HepG2 (cell line): Measurements from ENCODE around the gene RINL. TPM values are rescaled to one million over a fixed set of nuclear protein-coding genes. Genes with fewer than 3 reads are reported as not detected.

Source experiments
- ATAC-seq: fragments of 200-7000 bp; cut with Tn5 transposase; 3 replicates; pipeline ENCODE4 v1.9.1; 2020; ENCODE audit warnings: mild to moderate bottlenecking, moderate library complexity
- BruUV-seq: library from RNA; stranded (reverse); fragments of 400-500 nt; replicated peaks from 2 replicates; lab custom pipeline; 2021; lab: Mats Ljungman, UMichigan
- CTCF ChIA-PET: fragments of 300-600 bp; formaldehyde crosslinking; extraction: SDS; loops from one replicate; lab custom pipeline; 2021; ENCODE audit warnings: low total read pairs, inconsistent platforms, low intra/inter-chr PET ratio; lab: Yijun Ruan, JAX
- POLR2A ChIA-PET: fragments of 350-600 bp; sonication (Branson Sonifier 250); formaldehyde crosslinking; loops from one replicate; lab custom pipeline; 2020; ENCODE audit warnings: antibody characterized with exemption, inconsistent platforms; lab: Yijun Ruan, JAX
- DNase-seq: peaks from one replicate; pipeline ENCODE4 v3.0.0-alpha.2; 2015; ENCODE audit warnings: low spot score
- FAIRE-seq: peaks from 3 replicates; lab custom pipeline; 2011; peaks lifted over from hg19 to GRCh38; lab: Jason Lieb, UNC
- H2AFZ ChIP-seq: one replicate; pipeline ENCODE4 v1.6.1; 2011; ENCODE audit warnings: low read length, inconsistent platforms
- H3K27ac ChIP-seq: fragments of 300-600 bp; 3 replicates; pipeline ENCODE4 v1.8.0; 2011; ENCODE audit warnings: mixed run types, mild to moderate bottlenecking, mixed read lengths, low read length, inconsistent platforms; ENCODE audit not compliant: insufficient read depth; ENCODE audit errors: extremely low read length
- H3K27me3 ChIP-seq, 2 experiments: fragments of 200-600 bp in 1 of 2; 2 replicates in 1 of 2; 3 replicates in 1 of 2; pipeline versions ENCODE4 v1.6.0 to v1.8.0; 2011; ENCODE audit warnings: low read length in 2 of 2, mild to moderate bottlenecking in 2 of 2, moderate library complexity in 2 of 2, inconsistent platforms in 1 of 2; ENCODE audit not compliant: insufficient read depth in 2 of 2, control insufficient read depth in 1 of 2
- H3K36me3 ChIP-seq, 2 experiments: fragments of 200-600 bp in 1 of 2; replicated peaks in 1 of 2; 2 replicates in 1 of 2; 3 replicates in 1 of 2; pipeline versions ENCODE4 v1.5.1 to v1.8.0; 2011; ENCODE audit warnings: low read length in 2 of 2, inconsistent platforms in 1 of 2; ENCODE audit not compliant: insufficient read depth in 2 of 2, control insufficient read depth in 1 of 2
- H3K4me1 ChIP-seq: 2 replicates; pipeline ENCODE4 v1.5.1; 2012; ENCODE audit warnings: low read length, inconsistent platforms; ENCODE audit not compliant: insufficient read depth
- H3K4me2 ChIP-seq: 2 replicates; pipeline ENCODE4 v1.6.0; 2011; ENCODE audit warnings: low read depth, low read length, inconsistent platforms
- H3K4me3 ChIP-seq, 3 experiments: fragments of 200-600 bp in 1 of 3; sonication (generic), shearing (Covaris generic) in 1 of 3; replicated peaks in 1 of 3; 2 replicates each; pipeline ENCODE4 v1.5.1; 2011 to 2016; ENCODE audit warnings: low read length in 3 of 3, inconsistent platforms in 2 of 3, low read depth in 2 of 3, mild to moderate bottlenecking in 2 of 3, control low read depth in 1 of 3, mixed read lengths in 1 of 3; ENCODE audit not compliant: insufficient read depth in 1 of 3
- H3K79me2 ChIP-seq: one replicate; pipeline ENCODE4 v1.6.1; 2011; ENCODE audit warnings: low read length, inconsistent platforms; ENCODE audit not compliant: insufficient read depth
- H3K9ac ChIP-seq: 2 replicates; pipeline ENCODE4 v1.6.0; 2011; ENCODE audit warnings: mild to moderate bottlenecking, low read depth, low read length, inconsistent platforms; ENCODE audit not compliant: insufficient read depth
- H3K9me3 ChIP-seq: 2 replicates; pipeline ENCODE4 v1.5.1; 2012; ENCODE audit warnings: mild to moderate bottlenecking, low read length
- H4K20me1 ChIP-seq: 2 replicates; pipeline ENCODE4 v1.6.0; 2011; ENCODE audit warnings: inconsistent platforms, mild to moderate bottlenecking, low read length, moderate library complexity; ENCODE audit not compliant: insufficient read depth
- POLR2AphosphoS5 ChIP-seq: IDR thresholded peaks from 2 replicates; pipeline ENCODE4 v1.6.1; 2012; ENCODE audit warnings: low read depth, low read length
- TMF1 ChIP-seq: sonication (generic); formaldehyde crosslinking; IDR thresholded peaks from 2 replicates; pipeline ENCODE4 v1.8.1; 2022; ENCODE audit warnings: low read depth, missing genetic modification reagents
- ZNF33A ChIP-seq: sonication (generic); formaldehyde crosslinking; IDR thresholded peaks from 2 replicates; pipeline ENCODE4 v1.5.1; 2020; ENCODE audit warnings: missing genetic modification reagents, mild to moderate bottlenecking, moderate library complexity, borderline replicate concordance
- ZNF644 ChIP-seq: IDR thresholded peaks from 2 replicates; pipeline ENCODE4 v1.6.1; 2016; ENCODE audit warnings: low read depth
- WGBS: methylation state at CpG from one replicate; pipeline ENCODE4 v1.1.6; 2017; ENCODE audit warnings: low lambda C conversion rate; 5-methylcytosine and 5-hydroxymethylcytosine counted together
- in situ Hi-C: cut with HindIII; loops from 2 replicates; pipeline ENCODE4 v1.10.0; 2017; ENCODE audit warnings: low pct_unique_long_range_greater_than_20kb; ENCODE audit not compliant: extremely low pct_ligation_motif_present
- intact Hi-C: fragments of 100-400 bp; cut with micrococcal nuclease; formaldehyde crosslinking; loops from one replicate; pipeline ENCODE4 v1.10.0; 2022; ENCODE audit not compliant: unreplicated experiment
- polyA plus RNA-seq, 8 experiments: library from polyadenylated mRNA; depleted of rRNA in 3 of 8; stranded (reverse) in 7 of 8; unstranded in 1 of 8; fragments of >200 nt; fragmentation: Illumina TruSeq in 4 of 8; extraction: Trizol in 4 of 8; gene quantifications; 2 replicates each; pipeline versions ENCODE4 v1.2.1 to v1.2.3, GENCODE V29; 2011 to 2016; ENCODE audit warnings: low read depth in 4 of 8, missing spikeins in 1 of 8, mixed read lengths in 1 of 8; ENCODE audit not compliant: insufficient read depth in 1 of 8
- total RNA-seq, 5 experiments: library from RNA; depleted of rRNA; stranded (reverse); fragments of >200 nt; fragmentation: Illumina TruSeq; extraction: Trizol; gene quantifications; 2 replicates each; pipeline ENCODE4 v1.2.3, GENCODE V29; 2016; ENCODE audit warnings: low read depth in 1 of 5
- TF ChIP-seq, protein P1 (sequence below): sonication (generic); formaldehyde crosslinking; IDR thresholded peaks from 2 replicates; pipeline ENCODE4 v1.5.1; 2020; ENCODE audit warnings: mild to moderate bottlenecking, missing genetic modification reagents, moderate library complexity
- TF ChIP-seq, protein P2 (sequence below), 2 experiments: fragments of 450-650 bp in 1 of 2; sonication (generic) in 1 of 2; formaldehyde crosslinking in 1 of 2; IDR thresholded peaks; 2 replicates each; pipeline versions ENCODE4 v1.6.1 to v1.8.0; 2016 to 2022; ENCODE audit warnings: antibody characterized with exemption in 1 of 2, mild to moderate bottlenecking in 1 of 2, missing genetic modification reagents in 1 of 2

Gene RINL
- total and polyA plus RNA-seq, 2 of the 13 experiments (the other 11 are each of a cell fraction or from before 2014, with no cell fraction given): 11.4 to 18.0 TPM

DNA sequence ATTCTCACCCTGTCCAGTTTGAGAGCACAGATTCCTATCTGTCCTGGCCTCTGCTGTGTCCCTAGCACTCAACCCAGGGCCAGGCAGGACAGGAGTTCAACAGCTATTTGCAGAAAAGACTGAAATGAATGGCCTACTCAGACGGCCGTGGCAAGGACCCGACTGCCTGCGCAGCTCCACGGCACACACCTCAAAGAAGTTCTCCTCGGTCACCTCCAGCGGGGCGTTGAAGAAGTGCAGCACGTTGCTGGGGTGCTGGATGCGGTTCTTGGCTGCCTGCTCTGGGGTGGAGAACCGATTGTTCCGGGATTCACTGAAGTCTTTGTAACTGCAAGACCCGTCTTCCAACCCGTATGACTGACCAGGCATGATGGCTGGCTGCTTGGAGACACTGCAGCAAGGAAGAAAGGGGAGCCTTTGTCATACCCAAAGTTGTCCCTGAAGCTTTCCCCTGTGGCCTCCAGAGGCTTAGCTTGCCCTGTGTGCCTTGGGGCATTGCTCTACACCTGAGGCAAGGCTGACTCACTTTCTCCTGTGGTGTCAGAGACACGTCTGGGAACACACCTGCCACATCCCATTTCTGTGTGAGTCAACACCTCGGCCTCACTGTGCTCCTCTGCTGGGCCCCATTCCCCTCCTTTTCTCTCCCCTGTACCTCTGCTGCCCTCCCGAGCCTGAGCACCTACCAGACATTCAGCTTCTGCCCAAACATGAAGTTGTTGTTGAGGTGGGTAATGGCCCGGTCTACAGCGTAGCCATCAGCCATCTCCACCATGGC is 39.7 kb downstream of the RINL start (continued):
- TF ChIP-seq, protein P1, sequence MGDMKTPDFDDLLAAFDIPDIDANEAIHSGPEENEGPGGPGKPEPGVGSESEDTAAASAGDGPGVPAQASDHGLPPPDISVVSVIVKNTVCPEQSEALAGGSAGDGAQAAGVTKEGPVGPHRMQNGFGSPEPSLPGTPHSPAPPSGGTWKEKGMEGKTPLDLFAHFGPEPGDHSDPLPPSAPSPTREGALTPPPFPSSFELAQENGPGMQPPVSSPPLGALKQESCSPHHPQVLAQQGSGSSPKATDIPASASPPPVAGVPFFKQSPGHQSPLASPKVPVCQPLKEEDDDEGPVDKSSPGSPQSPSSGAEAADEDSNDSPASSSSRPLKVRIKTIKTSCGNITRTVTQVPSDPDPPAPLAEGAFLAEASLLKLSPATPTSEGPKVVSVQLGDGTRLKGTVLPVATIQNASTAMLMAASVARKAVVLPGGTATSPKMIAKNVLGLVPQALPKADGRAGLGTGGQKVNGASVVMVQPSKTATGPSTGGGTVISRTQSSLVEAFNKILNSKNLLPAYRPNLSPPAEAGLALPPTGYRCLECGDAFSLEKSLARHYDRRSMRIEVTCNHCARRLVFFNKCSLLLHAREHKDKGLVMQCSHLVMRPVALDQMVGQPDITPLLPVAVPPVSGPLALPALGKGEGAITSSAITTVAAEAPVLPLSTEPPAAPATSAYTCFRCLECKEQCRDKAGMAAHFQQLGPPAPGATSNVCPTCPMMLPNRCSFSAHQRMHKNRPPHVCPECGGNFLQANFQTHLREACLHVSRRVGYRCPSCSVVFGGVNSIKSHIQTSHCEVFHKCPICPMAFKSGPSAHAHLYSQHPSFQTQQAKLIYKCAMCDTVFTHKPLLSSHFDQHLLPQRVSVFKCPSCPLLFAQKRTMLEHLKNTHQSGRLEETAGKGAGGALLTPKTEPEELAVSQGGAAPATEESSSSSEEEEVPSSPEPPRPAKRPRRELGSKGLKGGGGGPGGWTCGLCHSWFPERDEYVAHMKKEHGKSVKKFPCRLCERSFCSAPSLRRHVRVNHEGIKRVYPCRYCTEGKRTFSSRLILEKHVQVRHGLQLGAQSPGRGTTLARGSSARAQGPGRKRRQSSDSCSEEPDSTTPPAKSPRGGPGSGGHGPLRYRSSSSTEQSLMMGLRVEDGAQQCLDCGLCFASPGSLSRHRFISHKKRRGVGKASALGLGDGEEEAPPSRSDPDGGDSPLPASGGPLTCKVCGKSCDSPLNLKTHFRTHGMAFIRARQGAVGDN (CRISPR knock-in tag): peak; percentile 59; the same call in 1 of the 2 replicates
- TF ChIP-seq TMF1 (CRISPR knock-in tag) (no peak), ZNF644 (CRISPR knock-in tag) (no peak), POLR2AphosphoS5 (0 out of 2 replicates have a peak, but pooled peaks have one; percentile 16), ZNF33A (CRISPR knock-in tag) (no peak)
- TF ChIP-seq, all 625 proteins: peak for 14

DNA sequence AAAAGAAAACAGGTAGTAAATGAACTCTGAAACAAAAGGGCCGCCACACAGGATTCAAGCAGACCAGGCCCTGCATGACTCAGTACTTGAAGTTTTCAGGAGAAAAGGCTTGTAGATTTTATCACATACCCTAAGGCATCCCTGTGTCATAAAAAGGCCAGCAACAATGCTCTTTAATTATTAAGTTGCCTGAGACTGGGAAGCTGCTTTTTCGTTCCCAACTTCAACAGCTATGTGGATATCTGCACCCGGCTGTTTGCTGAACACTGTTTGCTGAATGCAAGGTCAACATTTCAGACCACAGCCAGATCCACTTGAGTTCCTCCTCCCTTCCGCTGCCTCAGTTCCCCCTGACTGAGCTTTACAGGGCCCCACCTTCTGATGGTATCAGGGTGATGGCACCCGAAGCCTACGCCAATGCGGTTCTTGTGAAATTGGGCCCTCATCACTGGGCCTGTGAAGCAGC is 40.4 kb downstream of the RINL start:
- peaks cover 7% of the 10 kb centered on the region for H3K79me2 ChIP-seq
- H3K4me2 ChIP-seq: peak overlapping the region; percentile 13
- H3K27me3 ChIP-seq: no peaks in the 10 kb centered on the region
- H3K4me1 ChIP-seq: peaks cover 65% of the 10 kb centered on the region
- H4K20me1 ChIP-seq: peaks cover 18% of the 10 kb centered on the region
- H3K9me3 ChIP-seq: no peaks in the 10 kb centered on the region
- H3K36me3 ChIP-seq: peaks cover 30 to 70% of the 10 kb centered on the region in 2 experiments
- FAIRE-seq: peak; percentile 52
- H2AFZ ChIP-seq: no peak overlapping the region
- ChIA-PET CTCF (no interaction called here), POLR2A (interaction anchor here (0.7 to 4.4 kb wide), 12 partner anchors 9 to 139 kb away, joined by 3 to 42 read pairs (median 6); partner anchors contain the start of genes HNRNPL, MRPS12 and SARS2)
- H3K9ac ChIP-seq: 0 out of 2 replicates have a peak overlapping the region, but pooled peaks have one; percentile 0
- in situ Hi-C loops: no loop called here
- DNase-seq: peak; percentile 65
- no peak overlapping the region for H3K4me3 ChIP-seq
- WGBS: 64% methylated on average over 7 of the region's 7 CpGs
- no TSS peak for BruUV-seq
- peak overlapping the region; percentile 60 for H3K27ac ChIP-seq
- ATAC-seq: peak; percentile 49
- intact Hi-C loops: loop anchor here (10.0 kb wide), 1 partner anchor 183 kb away; no protein-coding TSS in a partner anchor
- TF ChIP-seq, protein P2, sequence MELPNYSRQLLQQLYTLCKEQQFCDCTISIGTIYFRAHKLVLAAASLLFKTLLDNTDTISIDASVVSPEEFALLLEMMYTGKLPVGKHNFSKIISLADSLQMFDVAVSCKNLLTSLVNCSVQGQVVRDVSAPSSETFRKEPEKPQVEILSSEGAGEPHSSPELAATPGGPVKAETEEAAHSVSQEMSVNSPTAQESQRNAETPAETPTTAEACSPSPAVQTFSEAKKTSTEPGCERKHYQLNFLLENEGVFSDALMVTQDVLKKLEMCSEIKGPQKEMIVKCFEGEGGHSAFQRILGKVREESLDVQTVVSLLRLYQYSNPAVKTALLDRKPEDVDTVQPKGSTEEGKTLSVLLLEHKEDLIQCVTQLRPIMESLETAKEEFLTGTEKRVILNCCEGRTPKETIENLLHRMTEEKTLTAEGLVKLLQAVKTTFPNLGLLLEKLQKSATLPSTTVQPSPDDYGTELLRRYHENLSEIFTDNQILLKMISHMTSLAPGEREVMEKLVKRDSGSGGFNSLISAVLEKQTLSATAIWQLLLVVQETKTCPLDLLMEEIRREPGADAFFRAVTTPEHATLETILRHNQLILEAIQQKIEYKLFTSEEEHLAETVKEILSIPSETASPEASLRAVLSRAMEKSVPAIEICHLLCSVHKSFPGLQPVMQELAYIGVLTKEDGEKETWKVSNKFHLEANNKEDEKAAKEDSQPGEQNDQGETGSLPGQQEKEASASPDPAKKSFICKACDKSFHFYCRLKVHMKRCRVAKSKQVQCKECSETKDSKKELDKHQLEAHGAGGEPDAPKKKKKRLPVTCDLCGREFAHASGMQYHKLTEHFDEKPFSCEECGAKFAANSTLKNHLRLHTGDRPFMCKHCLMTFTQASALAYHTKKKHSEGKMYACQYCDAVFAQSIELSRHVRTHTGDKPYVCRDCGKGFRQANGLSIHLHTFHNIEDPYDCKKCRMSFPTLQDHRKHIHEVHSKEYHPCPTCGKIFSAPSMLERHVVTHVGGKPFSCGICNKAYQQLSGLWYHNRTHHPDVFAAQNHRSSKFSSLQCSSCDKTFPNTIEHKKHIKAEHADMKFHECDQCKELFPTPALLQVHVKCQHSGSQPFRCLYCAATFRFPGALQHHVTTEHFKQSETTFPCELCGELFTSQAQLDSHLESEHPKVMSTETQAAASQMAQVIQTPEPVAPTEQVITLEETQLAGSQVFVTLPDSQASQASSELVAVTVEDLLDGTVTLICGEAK (IDR thresholded peaks at IDR 0.05): no peak
- TF ChIP-seq, protein P2 (CRISPR knock-in tag; IDR thresholded peaks at IDR 0.05): no peak
